Stromal cell of bone marrow (primary cell): ENCODE measurements around the gene FEM1C.
"Not testable (repeated sequence)": the region's sequence is repeated elsewhere in the genome, so short reads cannot be mapped to it uniquely, and the experiment has no call there.

ENCODE experiments used
- DNase-seq: peaks from one replicate; pipeline ENCODE4 v3.0.0-alpha.2; 2012; ENCODE audit warnings: low read depth

FEM1C gene

GRCh38 chr5:115520191-115520590, 24.4 kb downstream of the FEM1C start:
- DNase-seq = no peak

GRCh38 chr5:115516372-115516771, 28.2 kb downstream of the FEM1C start:
- DNase-seq = no peak

GRCh38 chr5:115514220-115514619, 30.4 kb downstream of the FEM1C start:
- DNase-seq = no peak

- DNase-seq = no peak
These were observed 32.9 kb downstream of the FEM1C start for GRCh38 chr5:115511632-115512031.

GRCh38 chr5:115510145-115510645, 34.4 kb downstream of the FEM1C start:
- DNase-seq = no peak

- DNase-seq = no peak
These were observed 35.0 kb downstream of the FEM1C start for GRCh38 chr5:115509547-115509946.

GRCh38 chr5:115507681-115508080, 36.9 kb downstream of the FEM1C start:
- peak; percentile 83 for DNase-seq

- no peak for DNase-seq
These were observed 41.2 kb downstream of the FEM1C start for GRCh38 chr5:115503420-115503819.

GRCh38 chr5:115501464-115502210, 42.9 kb downstream of the FEM1C start:
- no peak for DNase-seq

- DNase-seq = no peak
These were observed 44.4 kb downstream of the FEM1C start for GRCh38 chr5:115500225-115500624.

GRCh38 chr5:115496936-115497576, 47.5 kb downstream of the FEM1C start:
- no peak for DNase-seq

- DNase-seq = no peak
These were observed 49.8 kb downstream of the FEM1C start for GRCh38 chr5:115494570-115495289.

GRCh38 chr5:115490596-115490995, 54.0 kb downstream of the FEM1C start:
- no peak for DNase-seq

- DNase-seq = no peak
These were observed 54.8 kb downstream of the FEM1C start for GRCh38 chr5:115489733-115490132.

- DNase-seq = no peak
These were observed 56.8 kb downstream of the FEM1C start for GRCh38 chr5:115487756-115488155.

GRCh38 chr5:115487168-115487567, 57.4 kb downstream of the FEM1C start:
- no peak for DNase-seq

GRCh38 chr5:115486728-115487127, 57.8 kb downstream of the FEM1C start:
- DNase-seq = no peak

GRCh38 chr5:115484368-115484767, 60.2 kb downstream of the FEM1C start:
- DNase-seq = no peak

- no peak for DNase-seq
These were observed 63.7 kb downstream of the FEM1C start for GRCh38 chr5:115480900-115481299.

- no peak for DNase-seq
These were observed 64.3 kb downstream of the FEM1C start for GRCh38 chr5:115480271-115480670.

GRCh38 chr5:115479166-115479873, 65.3 kb downstream of the FEM1C start:
- DNase-seq = not testable (repeated sequence)

- DNase-seq = no peak
These were observed 66.3 kb downstream of the FEM1C start for GRCh38 chr5:115478281-115478680.
